Cardiac muscle cell (in vitro differentiated cells and primary cell): ENCODE results near the gene PGPEP1. TPM values are rescaled to one million over a fixed set of nuclear protein-coding genes. Genes with fewer than 3 reads are reported as not detected.
A peak's percentile ranks its signal among the peaks of the same experiment; 100 is the strongest.

Source experiments
- DNase-seq, 2 donors: peaks; one replicate each; pipeline versions ENCODE4 v3.0.0 to v3.0.0-alpha.2; 2010 to 2017; ENCODE audit warnings: low read depth in 1 of 2, low spot score in 1 of 2
- H3K27ac ChIP-seq: fragments of 200-600 bp; sonication (generic); 2 replicates; pipeline ENCODE4 v1.5.1; 2016
- H3K27me3 ChIP-seq: fragments of 200-600 bp; sonication (generic); 2 replicates; pipeline ENCODE4 v1.6.0; 2016; ENCODE audit warnings: control low read depth
- H3K36me3 ChIP-seq: fragments of 200-600 bp; sonication (generic); 2 replicates; pipeline ENCODE4 v1.5.1; 2016; ENCODE audit warnings: control low read depth
- H3K4me1 ChIP-seq: fragments of 200-600 bp; sonication (generic); 2 replicates; pipeline ENCODE4 v1.8.1; 2017; ENCODE audit warnings: low read depth, mild to moderate bottlenecking, mixed run types
- H3K4me3 ChIP-seq: fragments of 200-600 bp; sonication (generic); 2 replicates; pipeline ENCODE4 v1.5.1; 2016; ENCODE audit warnings: mild to moderate bottlenecking
- H3K9me3 ChIP-seq: fragments of 200-600 bp; sonication (generic); 2 replicates; pipeline ENCODE4 v1.5.1; 2017; ENCODE audit warnings: low read depth, mild to moderate bottlenecking, control low read depth
- CTCF ChIP-seq: IDR thresholded peaks from 2 replicates; pipeline ENCODE4 v1.5.1; 2012; ENCODE audit warnings: low read depth, mild to moderate bottlenecking, low read length
- polyA plus RNA-seq: library from polyadenylated mRNA; unstranded; fragments of >200 nt; fragmentation: Nextera tagmentation; extraction: Ambion mirVana; gene quantifications from 2 replicates; pipeline ENCODE4 v1.2.1, GENCODE V29; 2016
- total RNA-seq: library from RNA; depleted of rRNA; stranded (reverse); fragments of >200 nt; gene quantifications from 2 replicates; pipeline ENCODE4 v1.2.3, GENCODE V29; 2016

PGPEP1 gene
- total and polyA plus RNA-seq, 2 experiments from 2014 or later, result 12.9 to 19.6 TPM

GRCh38 chr19:18406749-18407148 is 66.4 kb downstream of the PGPEP1 start:
- H3K4me1 ChIP-seq, result no peaks in the 10 kb centered on the region
- no peak overlapping the region for H3K27ac ChIP-seq
- H3K9me3 ChIP-seq, result no peaks in the 10 kb centered on the region
- no peak for DNase-seq
- no peaks in the 10 kb centered on the region for H3K27me3 ChIP-seq
- H3K4me3 ChIP-seq, result no peak overlapping the region
- no peak for TF ChIP-seq CTCF
- H3K36me3 ChIP-seq, result no peaks in the 10 kb centered on the region

GRCh38 chr19:18408053-18408476 is 67.7 kb downstream of the PGPEP1 start:
- peak; percentile 56 for TF ChIP-seq CTCF
- no peak for DNase-seq

GRCh38 chr19:18412610-18413239 is 72.3 kb downstream of the PGPEP1 start:
- Histone ChIP-seq H3K36me3 (no peaks in the 10 kb centered on the region), H3K9me3 (no peaks in the 10 kb centered on the region), H3K27me3 (no peaks in the 10 kb centered on the region), H3K27ac (no peak overlapping the region), H3K4me1 (peaks cover 13% of the 10 kb centered on the region), H3K4me3 (no peak overlapping the region)
- DNase-seq, result no peak
- no peak for TF ChIP-seq CTCF

More at GRCh38 chr19:18408053-18408476, 67.7 kb downstream of the PGPEP1 start:
- Histone ChIP-seq H3K9me3 (no peaks in the 10 kb centered on the region), H3K4me1 (no peaks in the 10 kb centered on the region), H3K36me3 (no peaks in the 10 kb centered on the region), H3K4me3 (no peak overlapping the region), H3K27me3 (no peaks in the 10 kb centered on the region), H3K27ac (no peak overlapping the region)

- no peak for TF ChIP-seq CTCF
- peak; percentile 46 to 64 for DNase-seq
- Histone ChIP-seq H3K27ac (peak overlapping the region; percentile 9), H3K4me3 (no peak overlapping the region), H3K36me3 (no peaks in the 10 kb centered on the region), H3K27me3 (no peaks in the 10 kb centered on the region), H3K4me1 (peaks cover 13% of the 10 kb centered on the region), H3K9me3 (no peaks in the 10 kb centered on the region)
These were observed 74.2 kb downstream of the PGPEP1 start for GRCh38 chr19:18414504-18415177.

- Histone ChIP-seq H3K27me3 (no peaks in the 10 kb centered on the region), H3K36me3 (no peaks in the 10 kb centered on the region), H3K9me3 (no peaks in the 10 kb centered on the region), H3K4me1 (peaks cover 13% of the 10 kb centered on the region), H3K4me3 (no peak overlapping the region), H3K27ac (peak overlapping the region; percentile 9)
- no peak for TF ChIP-seq CTCF
- DNase-seq, result peak in 1 of 2 donors; percentile 97
These were observed 74.9 kb downstream of the PGPEP1 start for GRCh38 chr19:18415178-18415867.
